GM21619 (cell line): ENCODE measurements around the gene SCO2.

Experiments
- ATAC-seq: cut with Tn5 transposase; IDR thresholded peaks from one replicate; pipeline ENCODE4 v1.9.1; 2021; ENCODE audit not compliant: unreplicated experiment

The SCO2 gene

GRCh38 chr22:50525104-50525857 lies at the start of gene SCO2:
Gene SCO2 (minus strand): TSS chr22:50525598. CDS start chr22:50524411, 1,187 bp downstream.
- ATAC-seq: peak; percentile 34

GRCh38 chr22:50574383-50574755 lies 49.0 kb upstream of the SCO2 start:
- no peak for ATAC-seq

GRCh38 chr22:50573491-50574382 lies 48.3 kb upstream of the SCO2 start:
- no peak for ATAC-seq

- no peak for ATAC-seq
Observed at GRCh38 chr22:50572965-50573364, 47.6 kb upstream of the SCO2 start.

GRCh38 chr22:50571264-50572175 lies 46.1 kb upstream of the SCO2 start:
- ATAC-seq: no peak

- ATAC-seq: no peak
Observed at GRCh38 chr22:50570861-50571260, 45.5 kb upstream of the SCO2 start.

- ATAC-seq: no peak
Observed at GRCh38 chr22:50569896-50570535, 44.6 kb upstream of the SCO2 start.

GRCh38 chr22:50569041-50569459 lies 43.7 kb upstream of the SCO2 start:
- no peak for ATAC-seq

GRCh38 chr22:50568626-50569025 lies 43.2 kb upstream of the SCO2 start:
- no peak for ATAC-seq

- ATAC-seq: no peak
Observed at GRCh38 chr22:50567721-50568252, 42.4 kb upstream of the SCO2 start.

- ATAC-seq: no peak
Observed at GRCh38 chr22:50564289-50564688, 38.9 kb upstream of the SCO2 start.

GRCh38 chr22:50563413-50564160 lies 38.2 kb upstream of the SCO2 start:
- no peak for ATAC-seq

GRCh38 chr22:50562523-50563412 lies 37.4 kb upstream of the SCO2 start, which contains the start of gene SYCE3:
Gene SYCE3 (minus strand): TSS chr22:50562919. CDS start chr22:50556405, 6,514 bp downstream.
- ATAC-seq: peak; percentile 89

GRCh38 chr22:50561401-50562358 lies 36.3 kb upstream of the SCO2 start:
- ATAC-seq: no peak

GRCh38 chr22:50560034-50560433 lies 34.6 kb upstream of the SCO2 start:
- no peak for ATAC-seq

- ATAC-seq: no peak
Observed at GRCh38 chr22:50556703-50557102, 31.3 kb upstream of the SCO2 start.

- no peak for ATAC-seq
Observed at GRCh38 chr22:50553310-50553709, 27.9 kb upstream of the SCO2 start.
